Activated gamma-delta T cell treated with anti-CD3 and anti-CD28 coated beads, Interleukin-2, amount 50 U/mL, for 16 hours (primary cell): ENCODE results near the gene TEX53.
A peak's percentile ranks its signal among the peaks of the same experiment; 100 is the strongest.

Experiments used
- DNase-seq: peaks from one replicate; pipeline ENCODE4 v3.0.0-alpha.2; 2020; ENCODE audit warnings: low read depth

TEX53 gene

DNA sequence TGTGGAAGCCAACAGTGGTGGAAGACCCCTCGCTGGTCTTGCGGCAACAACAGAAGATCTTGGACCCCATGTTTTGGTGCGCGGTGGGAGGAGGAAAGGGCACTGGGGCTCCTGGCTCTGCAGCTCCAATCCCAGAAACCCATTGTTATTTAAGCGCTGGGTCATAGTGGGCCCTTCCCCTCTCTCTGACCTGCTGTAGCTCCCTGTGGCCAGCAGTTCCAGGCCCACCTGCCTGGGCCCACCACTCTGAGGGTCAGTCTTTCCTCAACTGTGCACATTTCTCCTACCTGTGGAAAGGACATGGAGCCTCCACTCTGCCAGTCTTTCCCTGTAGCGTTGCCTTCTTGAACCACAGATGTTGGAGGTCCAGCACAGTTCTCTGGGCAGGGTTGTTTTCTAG is at the start of gene TEX53:
Gene TEX53 (minus strand): TSS at position 101 of the 400 bp plus-strand sequence. CDS start 31 bp downstream, at position 70.
- no peak for DNase-seq

DNA sequence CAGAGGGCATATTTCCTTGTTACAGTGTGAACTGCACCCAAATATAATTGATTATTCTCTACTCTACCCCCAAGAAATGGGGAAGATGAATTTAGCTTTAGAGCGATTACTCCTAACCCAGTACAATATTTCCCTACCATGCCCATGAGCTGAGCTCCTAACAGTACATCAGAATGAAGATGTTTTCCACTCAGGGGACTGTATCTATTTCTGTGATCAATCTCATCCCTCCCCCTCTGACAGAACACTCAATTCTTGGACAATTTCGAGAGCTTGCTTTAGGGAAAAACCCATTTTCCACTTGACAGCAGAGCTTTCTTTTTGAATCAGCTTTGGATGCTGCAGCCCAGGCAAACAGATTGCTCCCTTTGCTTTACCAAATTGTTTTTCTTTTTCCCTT is 49.1 kb upstream of the TEX53 start:
- no peak for DNase-seq

DNA sequence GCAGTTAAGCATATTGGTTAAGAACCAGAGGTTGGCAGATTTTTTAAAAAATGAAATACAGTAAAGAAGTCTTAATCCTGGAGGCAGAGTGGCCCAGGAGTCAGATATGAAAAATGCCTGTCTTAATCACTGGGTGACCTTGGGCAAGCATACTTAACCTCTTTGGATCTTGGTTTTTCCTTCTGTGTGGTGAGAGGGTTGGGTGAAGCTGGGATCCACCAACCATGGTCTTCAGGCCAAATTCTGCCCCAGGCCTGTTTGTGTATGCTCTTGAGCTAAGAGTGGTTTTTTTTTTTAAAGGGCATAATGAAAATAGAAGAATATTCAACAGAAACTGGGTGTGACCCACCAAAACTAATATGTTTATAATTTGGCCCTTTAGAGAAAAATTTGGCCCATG is 44.4 kb upstream of the TEX53 start:
- no peak for DNase-seq

DNA sequence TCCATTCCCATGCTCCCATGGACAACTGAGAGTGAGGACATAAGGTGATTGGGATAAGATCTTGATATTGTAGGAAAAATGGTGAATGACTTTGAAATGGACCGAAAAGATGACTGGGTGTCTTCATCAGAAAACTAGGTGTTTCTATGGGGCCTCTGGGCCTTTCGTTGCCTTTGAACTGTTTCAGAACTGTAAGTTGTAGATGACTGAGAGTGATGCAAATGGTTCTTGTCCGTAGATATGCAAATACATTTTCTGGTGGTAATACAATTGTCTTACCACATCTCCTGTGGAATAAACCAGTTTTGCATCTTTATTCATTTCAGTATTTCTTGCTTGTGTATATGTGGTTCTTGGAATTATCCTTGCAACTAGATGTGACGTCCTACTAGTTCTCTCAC is 40.3 kb upstream of the TEX53 start:
- DNase-seq: no peak

DNA sequence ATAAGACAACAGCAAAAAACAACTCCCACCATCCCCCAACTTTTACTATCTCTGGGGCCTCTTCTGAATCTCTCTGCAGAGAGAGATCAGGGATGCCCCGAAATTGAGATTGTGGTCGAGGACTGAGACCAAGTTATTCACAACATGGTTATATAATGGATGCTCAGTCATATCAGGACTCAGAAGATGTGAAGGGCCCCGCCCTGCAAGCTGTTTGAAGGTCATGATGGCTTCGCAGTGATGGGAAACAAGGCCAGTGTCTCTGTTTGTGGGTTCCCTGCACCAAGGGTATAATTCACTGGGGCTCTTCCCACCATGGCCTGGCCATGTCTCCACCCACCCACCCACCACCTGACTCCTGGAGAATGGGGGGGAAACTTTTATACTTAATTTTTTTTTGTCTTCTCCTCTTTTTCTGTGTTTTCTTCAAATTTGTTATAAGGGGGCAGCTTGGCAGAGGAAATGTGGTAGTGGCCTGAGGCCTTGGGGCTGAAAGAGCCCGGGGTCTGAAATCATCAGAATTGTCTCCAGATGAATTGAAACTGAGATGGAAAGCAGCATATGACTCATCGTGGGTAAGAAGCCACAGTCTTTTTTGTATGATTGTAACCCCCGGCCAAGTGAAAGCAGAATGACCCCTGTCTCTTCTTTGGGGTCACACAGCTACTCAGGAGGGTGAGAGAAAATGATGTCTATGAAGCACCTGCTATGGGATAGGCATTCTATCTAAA is 39.4 kb upstream of the TEX53 start:
- peak; percentile 39 for DNase-seq

DNA sequence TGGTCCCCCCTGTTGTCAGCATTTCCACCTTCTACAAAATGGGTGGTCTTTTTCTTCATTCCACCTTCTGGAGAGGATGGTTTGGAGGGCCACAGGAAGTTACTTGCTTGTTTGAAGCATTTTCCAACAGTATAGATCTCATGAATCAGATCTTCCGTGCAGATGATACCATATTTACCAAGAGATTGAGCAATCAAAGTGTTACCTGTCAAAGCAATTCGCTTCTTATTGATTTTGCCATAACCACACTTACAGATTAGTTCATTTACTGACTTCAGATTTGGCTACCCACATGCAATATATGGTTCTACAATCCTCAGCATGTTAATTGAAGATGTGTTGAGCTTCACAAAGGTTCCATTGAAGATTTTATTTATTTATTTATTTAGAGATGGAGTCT is 38.3 kb upstream of the TEX53 start:
- no peak for DNase-seq

DNA sequence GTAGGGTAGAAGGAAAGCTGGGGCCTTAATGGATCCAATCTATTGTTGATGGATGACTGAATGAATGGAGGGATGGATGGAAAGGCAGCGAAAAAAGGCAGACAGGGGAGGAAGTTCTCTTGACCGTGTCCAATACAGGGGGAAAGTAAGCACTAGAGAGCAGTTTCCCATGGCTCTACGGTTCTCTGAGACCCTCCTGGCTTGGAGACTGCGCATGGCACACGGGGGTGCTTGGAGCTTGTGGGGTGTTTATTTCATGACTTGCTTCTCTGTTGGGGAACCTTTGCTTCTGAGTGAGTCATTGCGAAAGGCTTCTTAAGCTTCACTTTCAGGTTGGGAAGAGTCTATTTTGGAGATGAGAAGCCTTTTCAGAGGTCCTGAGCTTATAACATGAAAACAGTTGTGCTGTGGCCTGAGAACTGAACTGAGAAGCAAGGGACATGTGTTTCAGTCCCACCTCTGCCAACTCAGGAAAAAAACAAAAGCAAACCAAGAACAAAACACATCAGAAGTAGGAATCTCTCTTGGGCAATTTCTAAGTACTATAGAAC is 37.2 kb upstream of the TEX53 start:
- DNase-seq: no peak

DNA sequence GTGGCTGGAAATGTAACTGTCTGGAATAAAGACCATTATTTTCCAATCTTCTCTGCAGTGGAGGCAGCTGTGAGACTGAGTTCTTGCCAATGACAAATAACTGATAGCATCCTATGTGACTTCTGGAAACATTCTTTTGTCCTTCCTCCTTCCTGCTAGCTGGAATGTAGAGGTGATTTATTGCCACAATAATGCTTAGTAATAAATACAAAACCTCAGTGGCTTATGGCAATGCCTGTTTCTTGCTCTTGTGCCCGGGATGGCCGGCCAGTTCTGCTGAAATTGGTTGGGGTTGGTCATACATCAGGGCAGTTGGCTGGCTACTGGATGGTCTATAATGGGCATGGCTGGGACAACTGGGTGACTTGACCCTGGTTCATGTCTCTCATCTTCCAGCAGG is 36.5 kb upstream of the TEX53 start:
- DNase-seq: no peak

DNA sequence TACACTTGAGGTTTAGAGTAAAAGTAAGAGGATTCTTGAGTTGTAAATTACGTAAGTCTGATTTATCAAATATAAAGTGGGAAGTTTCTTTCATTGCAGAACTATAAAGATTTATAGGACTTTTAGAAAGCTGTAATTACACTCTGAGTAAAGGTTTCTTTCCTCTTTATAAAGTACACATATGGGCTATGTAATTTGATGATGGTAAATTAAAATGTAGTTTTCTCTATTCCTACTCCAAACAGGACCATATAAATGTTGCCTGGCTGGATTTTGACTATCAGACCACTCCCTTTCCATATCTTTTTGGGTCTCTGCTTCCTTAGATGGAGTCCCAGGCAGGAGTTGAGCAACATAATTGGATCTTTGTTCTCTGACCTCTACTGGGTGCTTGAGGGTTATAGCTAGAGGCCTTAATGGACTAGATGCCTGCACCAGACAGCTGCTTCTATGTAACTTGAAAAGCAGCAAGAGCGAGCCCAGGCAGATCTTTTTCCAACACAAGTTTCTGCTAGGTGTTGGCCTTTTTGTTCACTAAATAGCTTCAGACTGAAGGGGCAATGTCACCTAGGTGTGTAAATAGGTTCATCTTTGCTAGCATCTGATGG is 35.7 kb upstream of the TEX53 start:
- no peak for DNase-seq

DNA sequence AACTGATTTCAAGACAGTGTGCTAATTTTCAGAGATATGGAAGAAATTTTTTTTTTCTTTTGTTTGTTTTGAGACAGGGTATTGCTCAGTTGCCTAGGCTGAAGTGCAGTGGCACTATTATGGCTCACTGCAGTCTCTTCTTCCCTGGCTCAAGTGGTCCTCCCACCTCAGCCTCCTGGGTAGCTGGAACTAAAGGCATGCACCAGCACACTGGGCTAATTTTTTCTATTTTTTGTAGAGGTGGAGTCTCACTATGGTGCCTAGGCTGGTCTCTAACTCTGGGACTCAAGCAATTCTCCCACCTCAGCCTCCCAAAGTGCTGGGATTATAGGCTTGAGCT is 34.3 kb upstream of the TEX53 start:
- DNase-seq: no peak

DNA sequence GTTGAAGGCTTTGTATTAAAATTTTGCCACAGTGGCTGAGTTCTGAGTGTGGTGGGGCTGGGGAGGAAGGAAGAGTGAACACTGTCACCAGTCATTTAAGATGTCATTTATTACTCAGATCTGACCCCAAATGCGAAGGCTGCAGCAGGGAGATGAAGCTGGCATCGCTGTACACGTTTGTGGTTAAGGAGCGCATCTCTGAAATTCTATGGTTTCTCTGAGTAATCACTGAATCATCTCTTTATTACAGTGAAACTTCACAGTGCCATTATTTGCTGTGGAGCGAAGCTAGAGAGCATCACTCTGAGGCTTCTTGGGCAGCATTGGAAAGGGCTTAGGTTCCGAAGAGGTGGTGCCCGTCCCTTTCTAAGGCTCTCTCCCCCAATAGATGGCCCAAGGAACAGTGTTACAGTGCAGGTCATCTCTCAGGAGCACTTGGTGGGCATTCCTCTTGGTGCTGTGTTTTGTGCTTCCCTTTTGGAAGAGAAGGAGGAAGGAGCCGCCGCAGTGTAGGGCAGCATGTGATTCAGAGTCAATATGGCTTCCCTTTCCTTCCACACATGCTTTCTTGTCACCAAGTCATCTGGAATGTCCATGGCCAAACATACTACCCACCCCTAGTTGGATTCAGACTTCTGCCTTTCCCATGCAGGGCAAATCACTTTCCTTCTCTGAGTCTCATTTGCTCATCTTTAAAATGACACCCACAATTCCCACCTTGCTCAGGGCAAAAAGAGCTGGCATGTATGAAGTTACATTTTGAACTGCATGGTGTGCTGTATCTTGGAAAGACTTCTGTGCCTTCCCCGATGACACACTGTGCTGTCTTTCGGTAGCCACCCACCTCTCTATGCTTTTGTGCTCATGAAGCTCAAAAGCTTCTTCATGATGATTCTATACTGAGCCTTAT is 33.7 kb upstream of the TEX53 start:
- peak; percentile 55 for DNase-seq

DNA sequence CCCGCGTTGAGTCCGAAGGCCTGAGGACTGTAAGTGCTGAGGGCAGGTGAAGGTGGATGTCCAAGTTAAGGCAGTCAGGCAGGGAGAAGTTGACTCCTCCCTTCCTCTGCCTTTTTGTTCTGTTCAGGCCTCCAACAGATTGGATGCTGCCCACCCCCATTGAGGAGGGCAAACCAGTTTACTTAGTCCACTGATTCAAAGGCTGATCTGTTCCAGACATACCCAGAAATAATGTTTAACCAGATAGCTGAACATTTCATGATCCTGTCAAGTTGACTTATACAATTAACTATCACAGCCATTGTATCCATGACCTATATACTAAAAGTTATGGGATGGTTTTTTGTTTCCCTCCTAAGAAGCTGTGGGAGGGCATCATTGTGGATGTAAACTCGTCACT is 32.7 kb upstream of the TEX53 start:
- no peak for DNase-seq

DNA sequence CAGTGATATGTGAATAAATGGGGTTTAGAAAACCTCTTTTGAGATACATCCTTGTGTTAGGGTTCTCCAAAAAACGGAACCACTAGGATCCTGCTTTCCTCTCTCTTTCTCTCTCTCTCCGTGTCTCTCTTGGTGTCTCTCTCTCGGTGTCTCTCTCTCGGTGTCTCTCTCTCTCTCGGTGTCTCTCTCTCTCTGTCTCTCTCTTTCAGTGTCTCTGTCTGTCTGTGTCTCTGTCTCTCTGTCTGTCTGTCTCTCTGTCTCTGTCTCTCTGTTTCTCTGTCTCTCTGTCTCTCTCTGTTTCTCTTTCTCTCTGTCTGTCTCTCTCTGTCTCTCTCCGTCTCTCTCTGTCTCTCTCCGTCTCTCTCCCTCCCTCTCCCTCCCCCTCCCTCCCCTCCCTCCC is 32.2 kb upstream of the TEX53 start:
- DNase-seq: no peak

DNA sequence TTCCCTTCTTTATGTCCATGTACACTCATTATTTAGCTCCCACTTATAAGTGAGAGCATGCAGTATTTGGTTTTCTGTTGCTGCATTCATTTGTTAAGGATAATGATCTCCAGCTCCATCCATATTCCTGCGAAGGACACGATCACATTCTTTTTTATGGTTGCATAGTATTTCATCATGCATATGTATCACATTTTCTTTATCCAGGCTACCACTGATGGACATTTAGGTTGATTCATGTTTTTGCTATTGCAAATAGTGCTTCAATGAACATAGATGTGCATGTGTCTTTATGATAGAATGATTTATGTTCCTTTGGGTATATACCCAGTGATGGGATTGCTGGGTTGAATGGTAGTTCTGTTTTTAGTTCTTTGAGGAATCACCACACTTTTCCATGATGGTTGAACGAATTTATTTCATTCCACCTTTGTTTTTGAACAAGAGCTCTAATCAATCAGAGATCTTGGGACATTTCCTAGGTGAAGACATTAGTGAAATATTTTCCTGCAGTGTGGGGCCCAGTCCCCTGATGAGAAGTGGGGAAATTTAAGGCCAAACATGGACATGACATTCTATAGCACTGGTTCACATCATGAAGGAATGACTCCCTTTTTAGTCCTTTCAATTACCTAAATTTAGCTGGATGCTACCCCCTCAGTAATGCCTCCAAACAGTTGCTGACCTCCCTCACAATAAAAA is 31.5 kb upstream of the TEX53 start:
- no peak for DNase-seq

DNA sequence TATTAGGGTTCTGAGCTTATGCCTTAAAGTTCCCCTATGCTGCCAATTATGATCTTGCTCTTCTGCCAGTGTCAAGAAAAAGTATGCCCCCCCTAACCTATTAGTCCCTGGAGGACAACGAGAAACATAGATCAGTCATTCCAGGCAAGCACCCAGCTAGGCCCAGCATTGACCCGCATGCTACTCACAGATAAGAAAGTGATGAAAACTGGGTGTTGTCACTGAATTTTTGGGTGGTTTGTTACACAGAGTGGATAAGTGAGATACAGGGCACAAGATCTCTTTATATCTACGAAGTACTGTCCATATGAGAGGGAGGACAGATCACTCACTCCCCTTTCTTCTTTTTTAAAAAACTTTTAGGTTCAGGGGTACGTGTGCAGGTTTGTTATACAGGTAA is 30.8 kb upstream of the TEX53 start:
- DNase-seq: no peak

DNA sequence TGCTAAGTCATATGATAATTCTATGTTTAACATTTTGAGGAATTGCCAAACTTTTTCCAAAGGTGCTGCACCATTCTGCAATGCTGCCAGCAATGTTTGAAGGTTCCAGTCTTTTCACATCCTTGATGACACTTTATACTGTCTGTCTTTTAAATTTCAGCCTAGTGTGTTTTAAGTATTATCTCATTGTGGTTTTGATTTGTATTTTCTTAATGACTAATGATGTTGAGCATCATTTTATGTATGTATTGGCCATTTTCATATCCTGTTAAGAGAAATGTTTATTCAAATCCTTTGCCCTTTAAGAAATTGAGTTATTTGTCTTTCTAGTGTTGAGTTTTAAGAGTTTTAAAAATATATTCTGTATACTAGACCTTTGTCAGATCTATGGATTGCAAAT is 29.4 kb upstream of the TEX53 start:
- DNase-seq: no peak

DNA sequence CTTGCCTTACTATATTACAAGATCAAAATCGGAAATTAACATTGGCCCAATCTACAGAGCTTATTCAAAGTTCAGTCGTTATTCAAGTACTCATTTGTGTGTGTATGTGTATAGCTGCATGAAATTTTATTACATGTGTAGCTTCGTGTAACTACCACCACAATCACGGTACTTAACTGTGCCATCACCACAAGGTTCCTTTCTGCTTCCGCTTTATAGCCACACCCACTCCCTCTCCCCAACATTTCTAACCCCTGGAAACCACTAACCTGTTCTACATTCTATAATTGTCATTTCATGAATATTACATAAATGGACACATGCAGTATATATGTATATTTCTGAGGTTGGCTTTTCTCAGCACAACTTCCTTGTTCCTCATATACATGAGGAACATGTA is 28.3 kb upstream of the TEX53 start:
- DNase-seq: no peak

DNA sequence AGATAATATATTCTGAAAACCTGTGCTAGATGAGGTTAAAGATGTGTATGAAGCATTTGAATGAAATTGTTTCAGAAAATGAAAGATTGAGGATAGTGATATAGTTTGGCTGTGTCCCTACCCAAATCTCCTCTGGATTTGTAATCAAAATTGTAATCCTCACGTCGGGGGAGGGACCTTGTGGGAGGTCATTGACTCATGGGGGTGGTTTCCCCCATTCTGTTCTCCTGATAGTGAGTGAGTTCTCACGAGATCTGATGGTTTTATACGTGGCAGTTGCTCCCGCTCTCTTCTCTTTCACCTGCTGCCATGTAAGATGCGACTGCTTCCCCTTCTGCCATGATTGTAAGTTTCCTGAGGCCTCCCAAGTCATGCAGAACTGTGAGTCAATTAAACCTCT is 26.4 kb upstream of the TEX53 start:
- no peak for DNase-seq

DNA sequence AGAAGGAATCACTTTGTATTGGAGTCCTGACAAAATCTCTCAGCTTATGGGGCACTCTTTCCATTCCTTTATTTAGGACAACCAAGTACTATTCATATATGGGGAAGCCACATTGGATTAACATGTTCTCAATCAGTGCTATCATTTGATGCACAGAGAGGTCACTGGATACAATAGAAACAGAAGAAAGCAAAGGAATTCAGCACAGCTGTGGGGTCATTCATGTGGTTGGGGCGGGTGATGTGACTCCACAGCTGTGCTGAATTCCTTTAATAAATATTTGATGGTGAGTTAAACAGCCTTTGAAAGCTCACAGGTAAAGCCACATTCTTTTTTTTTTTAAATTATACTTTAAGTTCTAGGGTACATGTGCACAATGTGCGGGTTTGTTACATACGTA is 25.2 kb upstream of the TEX53 start:
- DNase-seq: no peak

DNA sequence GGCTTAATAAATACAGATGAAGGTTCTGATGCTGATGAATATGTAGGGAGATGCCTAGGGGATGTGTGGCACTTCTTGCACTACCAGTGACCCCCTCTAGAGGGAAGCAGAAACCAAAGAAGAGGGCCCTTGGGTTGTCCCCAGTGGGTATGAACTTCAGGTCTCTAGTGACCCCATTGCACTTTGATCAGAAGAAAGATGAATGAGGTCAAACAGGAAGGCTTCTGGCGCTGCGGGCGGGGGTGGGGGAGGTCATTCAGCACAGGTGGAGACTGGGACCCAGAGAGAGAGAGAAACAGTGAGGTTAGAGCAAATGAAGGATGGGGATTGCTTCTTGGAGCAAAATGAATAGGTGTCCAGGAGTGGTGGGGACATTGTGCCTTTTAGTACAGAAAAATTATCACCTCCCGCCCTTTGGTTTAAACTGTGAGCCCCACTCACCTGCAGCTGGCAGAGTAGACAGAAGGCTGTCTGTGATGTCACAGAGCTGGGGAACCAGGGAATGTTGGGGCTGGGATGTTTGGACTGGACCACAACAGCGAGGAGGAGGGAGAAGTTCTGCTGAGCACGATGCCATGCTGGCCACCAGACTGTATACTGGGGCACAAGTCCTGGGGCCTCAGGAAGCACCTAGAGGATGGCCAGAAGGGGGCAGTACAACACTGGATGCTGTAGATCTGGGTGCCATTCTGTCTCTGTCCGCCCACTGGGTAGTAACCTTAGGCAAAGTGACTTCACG is 24.2 kb upstream of the TEX53 start, which contains the start of gene TEX48:
Gene TEX48 (minus strand): TSS at position 599 of the 739 bp plus-strand sequence. CDS start 10,469 bp downstream, outside the sequence.
- peak; percentile 69 for DNase-seq

DNA sequence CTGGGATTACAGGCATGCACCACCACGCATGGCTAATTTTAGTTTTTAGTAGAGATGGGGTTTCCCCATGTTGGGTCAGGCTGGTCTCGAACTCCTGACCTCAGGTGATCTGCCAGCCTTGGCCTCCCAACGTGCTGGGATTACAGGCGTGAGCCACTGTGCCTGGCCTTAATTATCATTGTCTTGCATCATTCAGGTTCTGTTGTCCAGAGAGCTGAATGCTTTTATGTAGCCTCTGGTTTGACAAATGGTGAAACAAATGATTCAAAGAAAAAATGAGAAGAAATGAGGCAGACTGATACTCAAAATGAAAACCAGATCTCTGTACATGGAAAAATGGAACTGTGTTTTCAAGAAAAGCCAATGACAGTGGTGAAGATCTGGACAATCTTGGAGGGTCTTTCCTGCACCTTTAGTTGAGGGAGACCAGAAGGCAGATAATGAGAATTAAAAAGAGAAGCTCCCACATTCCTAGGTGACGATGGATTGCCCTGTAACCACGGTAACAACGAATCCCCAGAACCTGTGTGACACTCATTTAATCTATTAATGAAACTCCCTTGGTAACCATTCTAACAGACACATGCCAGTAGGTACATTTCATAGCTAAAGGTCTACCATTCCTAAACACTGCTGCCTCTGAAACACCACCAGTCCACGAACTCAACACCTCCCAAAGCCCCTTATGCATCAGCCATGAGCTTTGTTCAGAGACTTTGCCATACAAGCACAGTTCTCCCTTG is 22.8 kb upstream of the TEX53 start:
- DNase-seq: no peak
